ENCODE measurements around the gene DACH1.

GRCh38 chr13:71577127-71577526 is 289.9 kb downstream of the DACH1 start:
- TF ChIP-seq, protein P1, sequence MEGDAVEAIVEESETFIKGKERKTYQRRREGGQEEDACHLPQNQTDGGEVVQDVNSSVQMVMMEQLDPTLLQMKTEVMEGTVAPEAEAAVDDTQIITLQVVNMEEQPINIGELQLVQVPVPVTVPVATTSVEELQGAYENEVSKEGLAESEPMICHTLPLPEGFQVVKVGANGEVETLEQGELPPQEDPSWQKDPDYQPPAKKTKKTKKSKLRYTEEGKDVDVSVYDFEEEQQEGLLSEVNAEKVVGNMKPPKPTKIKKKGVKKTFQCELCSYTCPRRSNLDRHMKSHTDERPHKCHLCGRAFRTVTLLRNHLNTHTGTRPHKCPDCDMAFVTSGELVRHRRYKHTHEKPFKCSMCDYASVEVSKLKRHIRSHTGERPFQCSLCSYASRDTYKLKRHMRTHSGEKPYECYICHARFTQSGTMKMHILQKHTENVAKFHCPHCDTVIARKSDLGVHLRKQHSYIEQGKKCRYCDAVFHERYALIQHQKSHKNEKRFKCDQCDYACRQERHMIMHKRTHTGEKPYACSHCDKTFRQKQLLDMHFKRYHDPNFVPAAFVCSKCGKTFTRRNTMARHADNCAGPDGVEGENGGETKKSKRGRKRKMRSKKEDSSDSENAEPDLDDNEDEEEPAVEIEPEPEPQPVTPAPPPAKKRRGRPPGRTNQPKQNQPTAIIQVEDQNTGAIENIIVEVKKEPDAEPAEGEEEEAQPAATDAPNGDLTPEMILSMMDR (IDR thresholded peaks at IDR 0.05) = no peak
- no peak for TF ChIP-seq EP300 (IDR thresholded peaks at IDR 0.05)
- TF ChIP-seq POLR2A (IDR thresholded peaks at IDR 0.05) = no peak

All from suprapubic skin (tissue), 3 donors.